ENCODE measurements around the gene PRC1.
"Not testable (repeated sequence)": the region's sequence is repeated elsewhere in the genome, so short reads cannot be mapped to it uniquely, and the experiment has no call there.

PRC1 gene, protein sequence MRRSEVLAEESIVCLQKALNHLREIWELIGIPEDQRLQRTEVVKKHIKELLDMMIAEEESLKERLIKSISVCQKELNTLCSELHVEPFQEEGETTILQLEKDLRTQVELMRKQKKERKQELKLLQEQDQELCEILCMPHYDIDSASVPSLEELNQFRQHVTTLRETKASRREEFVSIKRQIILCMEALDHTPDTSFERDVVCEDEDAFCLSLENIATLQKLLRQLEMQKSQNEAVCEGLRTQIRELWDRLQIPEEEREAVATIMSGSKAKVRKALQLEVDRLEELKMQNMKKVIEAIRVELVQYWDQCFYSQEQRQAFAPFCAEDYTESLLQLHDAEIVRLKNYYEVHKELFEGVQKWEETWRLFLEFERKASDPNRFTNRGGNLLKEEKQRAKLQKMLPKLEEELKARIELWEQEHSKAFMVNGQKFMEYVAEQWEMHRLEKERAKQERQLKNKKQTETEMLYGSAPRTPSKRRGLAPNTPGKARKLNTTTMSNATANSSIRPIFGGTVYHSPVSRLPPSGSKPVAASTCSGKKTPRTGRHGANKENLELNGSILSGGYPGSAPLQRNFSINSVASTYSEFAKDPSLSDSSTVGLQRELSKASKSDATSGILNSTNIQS

DNA sequence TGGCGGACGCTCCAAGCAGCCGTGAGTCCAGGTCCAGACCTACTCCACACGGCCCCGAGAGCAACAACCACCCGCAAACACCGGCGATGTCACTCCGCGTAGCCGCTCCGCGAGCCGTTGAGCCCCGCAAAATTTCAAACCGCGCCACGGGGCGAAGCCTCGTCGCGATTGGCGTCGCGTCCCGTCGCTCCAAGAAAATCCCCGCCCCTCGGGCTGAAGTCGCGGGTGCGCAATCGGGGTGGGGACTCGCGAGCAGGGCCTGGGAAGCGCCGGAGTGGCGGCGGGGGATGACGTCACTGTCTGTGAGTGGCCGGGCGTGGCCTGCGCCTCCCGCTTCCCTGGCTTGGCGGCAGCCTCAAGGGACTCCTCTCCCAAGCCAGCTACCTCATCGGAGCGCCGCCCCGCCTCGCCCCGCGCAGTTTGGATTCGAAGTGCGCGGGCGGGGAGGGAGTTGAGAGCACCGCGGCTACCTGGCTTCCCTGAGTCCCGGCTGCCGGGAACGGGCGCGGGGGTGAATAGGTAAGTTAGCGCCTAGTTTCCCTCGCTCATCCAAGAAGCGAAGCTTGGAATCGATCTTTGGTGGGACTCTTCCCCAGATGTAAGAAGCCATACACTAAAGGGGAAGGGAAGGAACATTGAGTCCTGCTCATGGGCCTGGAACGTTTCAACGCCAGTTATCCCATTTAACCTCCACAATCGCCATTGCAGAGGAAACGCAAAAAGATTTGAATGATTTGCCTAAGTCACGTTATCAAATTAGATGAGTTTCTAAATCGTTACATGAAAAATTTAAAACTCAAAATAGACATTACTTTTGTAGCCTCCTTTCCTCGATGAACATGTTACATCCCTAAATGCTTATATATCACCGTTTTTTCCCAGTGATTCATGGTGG, at the start of gene PRC1:
TSS of gene PRC1 (minus strand) at position 119 of the 895 bp plus-strand sequence. CDS start at position 1, 118 bp downstream.
- peak; percentile 99 for DNase-seq

- DNase-seq = no peak
Observed at GRCh38 chr15:91043202-91043874, 49.0 kb upstream of the PRC1 start.

GRCh38 chr15:91040856-91041255, 46.5 kb upstream of the PRC1 start:
- DNase-seq = no peak

DNA sequence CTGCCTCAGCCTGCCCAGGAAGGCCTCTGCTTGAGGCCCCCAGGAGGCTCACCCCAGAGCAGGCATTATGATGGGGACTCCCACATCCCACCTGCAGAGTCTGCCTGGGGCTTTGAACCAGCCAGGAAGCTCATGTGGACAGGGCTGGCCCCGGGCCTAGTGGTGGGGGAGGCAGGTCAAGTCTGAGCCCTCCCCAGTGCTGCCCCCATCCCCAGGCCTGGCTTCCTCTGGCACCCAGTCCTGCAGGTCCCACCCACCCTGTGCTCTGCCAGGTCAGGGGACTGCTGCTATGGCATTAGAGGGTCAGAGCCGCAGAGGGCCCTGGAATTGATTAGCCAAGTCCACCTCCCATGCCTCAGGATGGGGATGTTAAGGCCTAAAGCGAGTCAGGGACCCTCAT, 45.7 kb upstream of the PRC1 start:
- no peak for DNase-seq

DNA sequence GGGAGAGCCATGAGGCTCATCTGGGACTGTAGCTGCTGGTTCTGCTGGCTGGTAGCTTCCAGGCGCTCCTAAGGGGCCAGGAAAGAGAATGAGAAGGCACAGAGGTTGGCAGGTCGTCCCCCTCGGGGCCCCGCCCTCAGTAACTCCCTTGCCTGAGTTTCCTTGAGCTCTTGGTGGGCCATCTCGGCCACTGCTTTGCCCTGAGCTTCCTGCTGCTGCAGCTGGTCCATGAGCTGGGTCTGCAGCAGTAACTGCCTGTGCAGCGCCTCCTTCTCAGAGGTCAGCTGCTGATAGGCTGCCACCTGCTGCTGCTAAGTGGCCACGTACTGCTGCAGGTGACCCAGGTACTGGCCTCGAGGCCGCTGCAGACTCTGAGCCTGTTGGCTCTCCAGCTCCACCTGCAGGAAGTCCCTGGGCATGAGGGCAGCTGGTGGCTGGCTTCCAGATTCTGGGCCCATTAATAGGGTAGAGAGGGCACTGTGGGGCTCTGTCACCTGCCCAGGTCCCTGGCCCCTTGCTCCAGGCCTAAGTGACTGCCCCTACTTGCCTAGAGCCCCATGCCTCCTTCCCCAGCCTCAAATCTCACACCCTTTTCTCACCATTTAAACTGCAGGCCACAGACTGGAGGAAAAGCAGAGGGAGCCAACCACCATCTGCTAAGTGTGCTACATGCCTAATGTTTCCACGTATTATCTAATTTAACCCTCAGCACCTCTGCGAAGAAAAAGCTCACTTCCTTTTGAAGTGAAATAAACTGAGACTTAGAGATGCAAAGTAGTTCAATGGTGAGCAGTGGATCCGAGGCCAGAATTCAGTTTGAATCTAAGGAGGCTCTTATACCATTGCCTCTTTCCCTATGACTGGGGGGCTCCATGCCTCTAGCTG, 38.8 kb upstream of the PRC1 start:
- DNase-seq = peak; percentile 40

DNA sequence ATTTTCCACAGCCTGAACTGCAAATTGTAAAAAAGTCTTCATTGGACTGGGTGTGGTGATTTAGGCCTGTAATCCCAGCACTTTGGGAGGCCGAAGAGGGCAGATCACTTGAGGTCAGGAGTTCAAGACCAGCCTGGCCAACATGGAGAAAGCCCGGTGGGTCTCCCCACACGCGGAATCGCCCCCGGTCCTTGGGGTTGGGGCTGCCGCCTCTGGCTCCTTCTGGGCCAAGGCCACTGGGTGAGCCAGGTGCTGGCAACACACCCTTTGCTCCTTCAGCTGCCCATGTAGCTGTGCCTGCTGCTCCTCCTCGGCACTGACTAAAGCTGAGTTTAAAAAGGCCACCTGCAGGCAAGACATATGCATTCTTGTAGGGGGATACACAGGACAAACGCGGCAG, 37.5 kb upstream of the PRC1 start:
- DNase-seq = no peak

GRCh38 chr15:91027677-91028076, 33.3 kb upstream of the PRC1 start:
- DNase-seq = no peak

GRCh38 chr15:91023720-91024119, 29.4 kb upstream of the PRC1 start:
- DNase-seq = no peak

DNA sequence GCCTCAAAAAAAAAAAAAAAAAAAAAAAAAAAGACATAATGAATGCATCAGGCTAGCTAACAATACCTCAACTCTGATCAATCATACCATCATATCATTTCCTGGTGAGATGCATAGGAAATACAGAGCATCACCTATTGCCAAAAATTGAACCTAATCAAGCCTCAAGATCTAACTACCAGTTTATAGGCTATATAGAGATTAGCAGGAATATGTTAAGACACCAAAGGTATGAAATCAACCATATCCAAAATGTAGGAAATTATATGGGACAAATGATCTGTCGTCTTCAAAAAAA, 28.4 kb upstream of the PRC1 start:
- DNase-seq = no peak

DNA sequence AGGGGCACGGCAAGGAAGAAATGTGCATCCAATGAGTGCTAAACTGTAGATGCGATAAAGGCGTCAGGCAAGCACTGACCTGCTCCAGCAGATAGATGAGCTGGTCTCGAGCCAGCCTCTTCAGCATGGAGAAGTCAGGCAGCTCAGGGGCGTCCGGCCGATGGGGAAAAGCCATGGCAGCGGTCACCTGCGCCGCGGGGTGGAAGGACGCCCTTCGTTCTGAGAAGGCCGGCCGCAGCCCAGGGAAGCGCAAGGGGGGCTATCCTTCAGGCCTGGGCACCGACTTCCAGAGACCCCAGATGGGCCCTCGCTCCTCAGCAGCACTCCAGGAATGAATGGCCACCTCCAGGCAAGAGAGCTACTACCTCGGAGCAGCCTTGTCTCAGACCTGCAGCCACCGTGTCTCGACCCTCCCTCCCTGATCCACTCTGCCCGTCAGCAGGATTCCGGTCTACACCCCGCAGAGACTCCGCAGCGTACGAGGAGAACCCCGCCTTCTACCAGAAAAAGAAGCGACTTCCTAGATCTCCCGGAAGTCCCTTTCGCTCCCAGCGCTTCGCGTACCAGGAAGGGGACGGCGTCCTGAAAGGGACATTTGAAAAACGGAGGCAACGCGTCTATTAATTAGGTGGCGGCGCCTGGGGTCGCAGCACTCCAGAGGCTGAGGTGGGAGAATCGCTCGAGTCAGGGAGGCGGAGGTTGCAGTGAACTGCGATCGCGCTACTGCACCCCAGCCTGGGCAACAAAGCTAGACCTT, 27.9 kb upstream of the PRC1 start, which contains the start of gene VPS33B:
TSS of gene VPS33B (minus strand) at position 520 of the 757 bp plus-strand sequence. CDS start at position 175, 345 bp downstream.
- peak; percentile 95 for DNase-seq

- DNase-seq = peak; percentile 7
Observed at GRCh38 chr15:91021516-91022074, 27.3 kb upstream of the PRC1 start.

- DNase-seq = no peak
Observed at GRCh38 chr15:91018158-91018557, 23.8 kb upstream of the PRC1 start.

- no peak for DNase-seq
Observed at GRCh38 chr15:91017716-91018115, 23.4 kb upstream of the PRC1 start.

DNA sequence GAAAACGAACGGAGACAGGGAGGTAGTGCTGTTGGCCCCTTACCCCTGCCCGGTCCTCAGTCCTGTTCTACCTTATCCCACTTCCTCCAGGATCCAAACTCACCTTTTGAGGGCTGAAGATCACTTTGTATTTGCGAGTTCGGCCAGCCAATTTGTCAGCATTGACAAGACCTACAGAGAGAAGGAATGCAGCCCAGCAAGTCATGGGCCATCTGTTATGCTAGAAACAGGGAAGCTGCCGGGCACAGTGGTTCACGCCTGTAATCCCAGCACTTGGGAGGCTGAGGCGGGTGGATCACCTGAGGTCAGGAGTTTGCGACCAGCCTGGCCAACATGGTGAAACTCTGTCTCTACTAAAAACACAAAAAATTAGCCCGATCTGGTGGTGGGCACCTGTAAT, 19.4 kb upstream of the PRC1 start:
- DNase-seq = not testable (repeated sequence)

DNA sequence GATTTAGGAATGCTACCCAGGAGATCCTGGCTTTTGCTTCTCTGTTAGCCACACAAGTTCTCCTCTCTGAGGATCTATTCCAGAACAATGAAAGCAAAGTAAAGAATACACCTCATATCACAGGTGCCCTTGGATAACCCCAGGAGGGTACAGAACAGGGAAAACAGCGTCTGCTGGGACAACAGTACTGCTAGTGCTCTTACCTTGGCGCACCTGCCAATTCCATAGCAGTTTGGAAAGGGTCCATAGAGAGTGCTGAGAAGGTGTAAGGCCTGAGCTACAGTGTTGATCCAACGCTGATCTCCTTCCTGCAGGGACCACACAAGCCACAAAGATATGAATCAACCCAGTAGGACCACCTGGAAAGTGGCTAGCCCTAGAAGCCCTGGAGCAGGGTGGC, 12.9 kb upstream of the PRC1 start:
- DNase-seq = no peak

DNA sequence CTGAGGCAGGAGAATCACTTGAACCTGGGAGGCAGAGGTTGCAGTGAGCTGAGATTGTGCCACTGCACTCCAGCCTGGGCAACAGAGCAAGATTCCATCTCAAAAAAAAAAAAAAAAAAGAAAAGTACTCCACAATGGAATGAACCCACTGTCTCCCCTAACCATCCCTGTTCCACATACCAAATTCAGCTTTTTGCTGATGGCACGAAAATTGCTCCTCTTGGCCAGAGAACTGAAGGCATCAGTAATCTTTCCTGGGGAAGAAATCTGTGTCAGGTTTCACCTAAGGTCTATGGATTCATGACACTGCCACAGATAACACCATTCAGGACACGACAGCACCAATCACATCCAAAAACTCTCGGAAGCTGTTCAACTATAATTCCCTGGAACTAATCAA, 6.9 kb upstream of the PRC1 start:
- no peak for DNase-seq

DNA sequence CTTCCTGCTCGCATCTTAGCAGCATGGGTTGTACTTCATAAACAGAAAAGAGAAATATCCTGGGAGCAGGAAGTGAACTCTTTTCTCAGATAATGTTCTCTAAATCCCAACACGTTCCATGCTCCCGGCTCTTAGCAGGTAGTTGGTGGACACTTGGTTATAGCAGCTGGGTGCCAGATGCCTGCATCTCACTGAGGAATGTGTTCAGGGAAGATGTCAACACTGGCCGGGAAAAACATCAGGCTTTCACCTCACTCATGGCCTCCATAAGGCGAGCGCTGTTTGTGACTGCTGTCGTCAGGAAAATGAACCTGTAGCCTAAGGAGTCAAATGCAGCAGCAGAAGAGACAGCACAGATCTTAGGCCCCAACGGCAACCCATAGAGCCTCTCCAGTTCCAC, 4.4 kb upstream of the PRC1 start:
- no peak for DNase-seq

- DNase-seq = no peak
Observed at GRCh38 chr15:90994059-90994416, 297 bp downstream of the PRC1 start.

- no peak for DNase-seq
Observed at GRCh38 chr15:90991587-90992285, 2.6 kb downstream of the PRC1 start.

- DNase-seq = no peak
Observed at GRCh38 chr15:90990446-90990845, 3.9 kb downstream of the PRC1 start.

Measured in retina (tissue), 1 donor.